ENCODE data around the gene SPEF2. TPM values are rescaled to one million over a fixed set of nuclear protein-coding genes. Genes with fewer than 3 reads are reported as not detected.

Gene SPEF2
- total and polyA plus RNA-seq, 2 donors from 2014 or later, result 7.1 to 19.1 TPM

GRCh38 chr5:35709688-35710087 lies 92.0 kb downstream of the SPEF2 start:
- H3K4me3 ChIP-seq (ENCODE audit: low read length in 3 of 3), result no peak overlapping the region
- no peak overlapping the region for H3K9ac ChIP-seq (ENCODE audit: low read length in 3 of 3)
- FAIRE-seq (no peak), DNase-seq (no peak)
- no peaks in the 10 kb centered on the region for H3K4me1 ChIP-seq (ENCODE audit: control insufficient read depth in 2 of 3, insufficient read depth in 2 of 3, low read depth in 1 of 3, low read length in 3 of 3)
- no peak overlapping the region for H3K27ac ChIP-seq (ENCODE audit: low read depth in 2 of 2, low read length in 2 of 2)
- TF ChIP-seq CTCF (IDR thresholded peaks at IDR 0.05; ENCODE audit: borderline replicate concordance, extremely low read depth, insufficient read depth), result no peak
- no peaks in the 10 kb centered on the region for H3K27me3 ChIP-seq (ENCODE audit: control insufficient read depth, insufficient read depth, low read length)
- H3K9me3 ChIP-seq (ENCODE audit: control insufficient read depth in 2 of 3, insufficient read depth in 1 of 3, low read length in 3 of 3), result no peaks in the 10 kb centered on the region
- H3K36me3 ChIP-seq (ENCODE audit: control insufficient read depth in 2 of 3, insufficient read depth in 3 of 3, low read length in 3 of 3), result peaks cover 0 to 2% (median 0%) of the 10 kb centered on the region in 3 donors
- intact Hi-C loops (cut with DNase I), result no loop called here

GRCh38 chr5:35717718-35718117 lies 100.1 kb downstream of the SPEF2 start:
- no peak for FAIRE-seq
- intact Hi-C loops (cut with DNase I), result no loop called here
- Histone ChIP-seq H3K4me1 (ENCODE audit: control insufficient read depth in 2 of 3, insufficient read depth in 2 of 3, low read depth in 1 of 3, low read length in 3 of 3) (no peaks in the 10 kb centered on the region), H3K9me3 (ENCODE audit: control insufficient read depth in 2 of 3, insufficient read depth in 1 of 3, low read length in 3 of 3) (no peaks in the 10 kb centered on the region), H3K27me3 (ENCODE audit: control insufficient read depth, insufficient read depth, low read length) (no peaks in the 10 kb centered on the region), H3K9ac (ENCODE audit: low read length in 3 of 3) (no peak overlapping the region), H3K36me3 (ENCODE audit: control insufficient read depth in 2 of 3, insufficient read depth in 3 of 3, low read length in 3 of 3) (no peaks in the 10 kb centered on the region), H3K27ac (ENCODE audit: low read depth in 2 of 2, low read length in 2 of 2) (no peak overlapping the region), H3K4me3 (ENCODE audit: low read length in 3 of 3) (no peak overlapping the region)
- DNase-seq, result no peak
- TF ChIP-seq CTCF (IDR thresholded peaks at IDR 0.05; ENCODE audit: borderline replicate concordance, extremely low read depth, insufficient read depth), result no peak

GRCh38 chr5:35735718-35736117 lies 118.1 kb downstream of the SPEF2 start:
- H3K36me3 ChIP-seq (ENCODE audit: control insufficient read depth in 2 of 3, insufficient read depth in 3 of 3, low read length in 3 of 3), result no peaks in the 10 kb centered on the region
- intact Hi-C loops (cut with DNase I), result no loop called here
- H3K9me3 ChIP-seq (ENCODE audit: control insufficient read depth in 2 of 3, insufficient read depth in 1 of 3, low read length in 3 of 3), result peaks cover 0 to 4% (median 0%) of the 10 kb centered on the region in 3 donors
- H3K27me3 ChIP-seq (ENCODE audit: control insufficient read depth, insufficient read depth, low read length), result no peaks in the 10 kb centered on the region
- DNase-seq, result no peak
- H3K9ac ChIP-seq (ENCODE audit: low read length in 3 of 3), result no peak overlapping the region
- no peak overlapping the region for H3K27ac ChIP-seq (ENCODE audit: low read depth in 2 of 2, low read length in 2 of 2)
- H3K4me3 ChIP-seq (ENCODE audit: low read length in 3 of 3), result no peak overlapping the region
- H3K4me1 ChIP-seq (ENCODE audit: control insufficient read depth in 2 of 3, insufficient read depth in 2 of 3, low read depth in 1 of 3, low read length in 3 of 3), result no peaks in the 10 kb centered on the region
- no peak for FAIRE-seq
- TF ChIP-seq CTCF (IDR thresholded peaks at IDR 0.05; ENCODE audit: borderline replicate concordance, extremely low read depth, insufficient read depth), result no peak

GRCh38 chr5:35736280-35736679 lies 118.6 kb downstream of the SPEF2 start:
- intact Hi-C loops (cut with DNase I), result no loop called here

More at GRCh38 chr5:35736280-35736679, 118.6 kb downstream of the SPEF2 start:
- TF ChIP-seq CTCF (IDR thresholded peaks at IDR 0.05; ENCODE audit: borderline replicate concordance, extremely low read depth, insufficient read depth), result no peak
- no peak overlapping the region for H3K4me3 ChIP-seq (ENCODE audit: low read length in 3 of 3)
- peaks cover 0 to 4% (median 0%) of the 10 kb centered on the region in 3 donors for H3K9me3 ChIP-seq (ENCODE audit: control insufficient read depth in 2 of 3, insufficient read depth in 1 of 3, low read length in 3 of 3)
- no peaks in the 10 kb centered on the region for H3K4me1 ChIP-seq (ENCODE audit: control insufficient read depth in 2 of 3, insufficient read depth in 2 of 3, low read depth in 1 of 3, low read length in 3 of 3)
- no peaks in the 10 kb centered on the region for H3K27me3 ChIP-seq (ENCODE audit: control insufficient read depth, insufficient read depth, low read length)
- H3K27ac ChIP-seq (ENCODE audit: low read depth in 2 of 2, low read length in 2 of 2), result no peak overlapping the region
- no peaks in the 10 kb centered on the region for H3K36me3 ChIP-seq (ENCODE audit: control insufficient read depth in 2 of 3, insufficient read depth in 3 of 3, low read length in 3 of 3)
- no peak for FAIRE-seq
- no peak overlapping the region for H3K9ac ChIP-seq (ENCODE audit: low read length in 3 of 3)
- DNase-seq, result no peak

All from kidney (tissue), 14 donors.